Activated CD4-positive, alpha-beta memory T cell treated with anti-CD3 and anti-CD28 coated beads for 36 hours (primary cell): ENCODE measurements around the gene NDST4. TPM values are rescaled to one million over a fixed set of nuclear protein-coding genes. Genes with fewer than 3 reads are reported as not detected.

ENCODE experiments used
- CTCF ChIA-PET: fragments of 350-600 bp; sonication (Branson Sonifier 250); formaldehyde crosslinking; loops from one replicate; lab custom pipeline; 2021; ENCODE audit warnings: antibody characterized with exemption, inconsistent platforms; lab: Charles Lee
- POLR2A ChIA-PET: fragments of 350-600 bp; sonication (Branson Sonifier 250); formaldehyde crosslinking; loops from one replicate; lab custom pipeline; 2021; ENCODE audit warnings: antibody characterized with exemption; lab: Charles Lee
- DNase-seq: peaks from one replicate; pipeline ENCODE4 v3.0.0-alpha.2; 2020
- H3K27ac Mint-ChIP-seq: one replicate; pipeline ENCODE4 v1.8.0; 2021; ENCODE audit warnings: mixed read lengths
- H3K27me3 Mint-ChIP-seq: one replicate; pipeline ENCODE4 v1.8.0; 2021; ENCODE audit warnings: mixed read lengths
- H3K36me3 Mint-ChIP-seq: one replicate; pipeline ENCODE4 v1.8.0; 2021; ENCODE audit warnings: mixed read lengths
- H3K4me1 Mint-ChIP-seq: one replicate; pipeline ENCODE4 v1.8.0; 2021; ENCODE audit warnings: low read depth, mixed read lengths
- H3K4me3 Mint-ChIP-seq: one replicate; pipeline ENCODE4 v1.8.0; 2021; ENCODE audit warnings: mild to moderate bottlenecking, mixed read lengths
- H3K9me3 Mint-ChIP-seq: one replicate; pipeline ENCODE4 v1.8.0; 2021; ENCODE audit warnings: mixed read lengths
- intact Hi-C: fragments of 100-400 bp; cut with micrococcal nuclease; formaldehyde crosslinking; loops from one replicate; pipeline ENCODE4 v1.15.1; 2023
- total RNA-seq, 2 experiments: library from RNA; stranded (reverse); gene quantifications; one replicate each; pipeline ENCODE4 v1.2.3, GENCODE V29; 2021

Gene NDST4
- total RNA-seq, 2 experiments from 2014 or later: not detected

- H3K4me1 Mint-ChIP-seq: no peaks in the 10 kb centered on the region
- H3K36me3 Mint-ChIP-seq: no peaks in the 10 kb centered on the region
- no peak overlapping the region for H3K27ac Mint-ChIP-seq
- CTCF ChIA-PET: interaction anchor here (0.7 kb wide), 1 partner anchor 17 kb away, joined by 3 read pairs; no protein-coding TSS in a partner anchor
- POLR2A ChIA-PET: no interaction called here
- no peaks in the 10 kb centered on the region for H3K9me3 Mint-ChIP-seq
- DNase-seq: no peak
- intact Hi-C loops: no loop called here
- peaks cover 5% of the 10 kb centered on the region for H3K27me3 Mint-ChIP-seq
- no peak overlapping the region for H3K4me3 Mint-ChIP-seq
Measured at GRCh38 chr4:114811564-114812301, 301.7 kb downstream of the NDST4 start.

GRCh38 chr4:114807759-114808404, 305.5 kb downstream of the NDST4 start:
- POLR2A ChIA-PET: no interaction called here
- peaks cover 8% of the 10 kb centered on the region for H3K27me3 Mint-ChIP-seq
- H3K9me3 Mint-ChIP-seq: no peaks in the 10 kb centered on the region
- CTCF ChIA-PET: interaction anchor here (0.7 to 1.7 kb wide), 11 partner anchors 8 to 865 kb away, joined by 3 to 23 read pairs (median 4); no protein-coding TSS in a partner anchor
- no peaks in the 10 kb centered on the region for H3K4me1 Mint-ChIP-seq
- no peaks in the 10 kb centered on the region for H3K36me3 Mint-ChIP-seq
- H3K27ac Mint-ChIP-seq: no peak overlapping the region
- intact Hi-C loops: no loop called here
- peak; percentile 43 for DNase-seq
- H3K4me3 Mint-ChIP-seq: no peak overlapping the region

DNA sequence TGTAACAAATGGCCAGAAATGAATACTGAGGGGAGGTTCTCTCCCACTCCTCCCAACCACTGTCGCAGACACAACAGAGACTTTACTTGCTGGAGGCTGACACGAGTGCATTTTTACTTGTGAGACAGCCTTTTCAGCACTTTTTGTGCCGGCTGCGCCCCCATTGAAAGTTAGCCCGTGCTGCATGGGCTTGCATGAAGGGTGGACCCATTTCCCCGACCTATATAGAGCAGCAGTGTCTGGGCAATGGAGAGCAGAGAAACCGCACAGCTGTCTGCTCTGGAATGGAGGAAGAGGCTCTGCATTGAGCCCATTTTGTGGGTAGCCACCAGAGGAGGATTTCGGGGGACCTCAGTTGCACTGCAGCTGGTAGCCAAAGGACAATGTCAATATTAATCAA, 306.1 kb downstream of the NDST4 start:
- H3K27ac Mint-ChIP-seq: no peak overlapping the region
- peaks cover 8% of the 10 kb centered on the region for H3K27me3 Mint-ChIP-seq
- H3K4me1 Mint-ChIP-seq: no peaks in the 10 kb centered on the region
- H3K36me3 Mint-ChIP-seq: no peaks in the 10 kb centered on the region
- no peak for DNase-seq
- no peaks in the 10 kb centered on the region for H3K9me3 Mint-ChIP-seq
- ChIA-PET POLR2A (no interaction called here), CTCF (interaction anchor here (0.7 to 1.7 kb wide), 8 partner anchors 9 to 865 kb away, joined by 3 to 23 read pairs (median 4); no protein-coding TSS in a partner anchor)
- intact Hi-C loops: no loop called here
- no peak overlapping the region for H3K4me3 Mint-ChIP-seq

GRCh38 chr4:114791976-114792375, 321.4 kb downstream of the NDST4 start:
- Mint-ChIP-seq H3K4me3 (no peak overlapping the region), H3K27me3 (peaks cover 4% of the 10 kb centered on the region), H3K4me1 (no peaks in the 10 kb centered on the region), H3K9me3 (no peaks in the 10 kb centered on the region), H3K27ac (no peak overlapping the region), H3K36me3 (no peaks in the 10 kb centered on the region)
- no peak for DNase-seq
- POLR2A ChIA-PET: no interaction called here
- CTCF ChIA-PET: no interaction called here
- intact Hi-C loops: no loop called here

DNA sequence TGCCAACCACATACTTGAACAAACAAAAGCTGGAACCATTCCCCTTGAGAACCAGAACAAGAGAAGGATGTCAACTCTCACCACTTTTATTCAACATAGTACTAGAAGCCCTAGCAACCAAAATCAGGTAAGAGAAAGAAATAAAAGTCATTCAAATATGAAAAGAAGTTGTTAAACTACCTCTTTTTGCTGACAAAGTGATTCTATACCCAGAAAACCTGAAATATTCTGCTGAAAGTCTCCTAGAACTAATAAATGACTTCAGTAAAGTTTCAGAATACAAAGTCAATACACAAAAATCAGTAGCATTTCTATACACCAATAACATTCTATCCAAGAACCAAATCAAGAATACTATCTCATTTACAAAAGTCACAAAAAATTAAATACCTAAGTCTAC, 327.9 kb downstream of the NDST4 start:
- H3K4me1 Mint-ChIP-seq: no peaks in the 10 kb centered on the region
- no peaks in the 10 kb centered on the region for H3K36me3 Mint-ChIP-seq
- no peak for DNase-seq
- intact Hi-C loops: no loop called here
- CTCF ChIA-PET: no interaction called here
- no peak overlapping the region for H3K4me3 Mint-ChIP-seq
- H3K27me3 Mint-ChIP-seq: peaks cover 5% of the 10 kb centered on the region
- POLR2A ChIA-PET: no interaction called here
- H3K9me3 Mint-ChIP-seq: no peaks in the 10 kb centered on the region
- H3K27ac Mint-ChIP-seq: no peak overlapping the region

DNA sequence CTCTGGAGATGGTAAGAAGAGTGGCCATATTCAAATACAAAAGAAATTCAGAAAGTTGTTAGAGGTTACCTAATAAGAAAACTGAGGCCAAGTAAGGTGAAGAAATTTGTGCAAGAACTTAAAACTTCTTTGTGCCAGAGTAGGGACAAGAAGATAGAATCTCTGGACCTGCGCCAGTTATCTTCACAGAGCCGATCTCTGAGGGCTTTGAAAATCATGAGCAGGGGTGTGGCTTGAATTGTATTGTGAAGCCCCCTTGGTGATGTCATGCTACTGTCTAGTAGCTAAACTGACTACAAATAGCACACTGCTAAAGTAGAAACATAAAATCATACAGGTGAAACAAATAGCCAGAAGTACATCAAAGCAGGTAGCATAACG, 330.2 kb downstream of the NDST4 start:
- Mint-ChIP-seq H3K4me3 (no peak overlapping the region), H3K27ac (no peak overlapping the region), H3K36me3 (no peaks in the 10 kb centered on the region), H3K27me3 (peaks cover 7% of the 10 kb centered on the region), H3K4me1 (no peaks in the 10 kb centered on the region), H3K9me3 (no peaks in the 10 kb centered on the region)
- intact Hi-C loops: no loop called here
- POLR2A ChIA-PET: no interaction called here
- CTCF ChIA-PET: no interaction called here
- no peak for DNase-seq

DNA sequence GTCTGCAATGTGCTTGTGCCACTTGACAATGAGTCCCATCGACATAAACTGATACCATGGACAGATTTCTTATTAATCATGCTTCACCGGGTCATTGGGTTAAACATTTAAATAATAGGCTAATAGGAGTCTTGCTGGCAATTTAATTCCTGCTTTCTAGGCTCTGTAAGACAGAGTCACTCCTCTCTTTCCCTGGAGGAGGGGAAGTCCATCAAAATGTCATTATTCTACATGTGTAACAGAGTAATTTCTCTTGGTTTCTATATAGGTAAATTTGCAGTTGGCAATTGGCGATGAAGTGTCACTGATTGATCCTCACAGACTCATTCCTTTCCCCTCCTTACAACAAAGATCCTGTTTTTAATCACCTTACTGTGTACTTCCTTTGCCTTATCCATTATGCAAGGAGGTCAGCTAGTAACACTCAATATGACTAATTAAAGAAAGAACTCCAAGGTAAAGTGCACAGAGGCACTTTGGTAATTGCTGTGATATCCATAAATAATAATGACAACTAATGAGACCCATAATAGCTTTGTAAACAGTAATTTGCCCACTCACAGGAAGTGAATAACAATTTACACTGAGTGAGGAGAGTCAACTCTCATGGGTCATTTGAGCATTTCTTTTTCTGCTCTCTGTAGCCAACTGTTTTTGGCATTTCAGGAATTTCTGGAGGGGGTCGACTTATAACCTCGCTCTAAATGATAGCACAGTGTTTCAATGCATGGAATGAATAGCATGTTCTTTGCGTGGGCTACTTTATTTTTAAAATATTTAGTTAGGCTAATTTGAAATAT, 330.8 kb downstream of the NDST4 start:
- ChIA-PET POLR2A (no interaction called here), CTCF (no interaction called here)
- DNase-seq: no peak
- intact Hi-C loops: no loop called here
- Mint-ChIP-seq H3K9me3 (no peaks in the 10 kb centered on the region), H3K4me3 (no peak overlapping the region), H3K4me1 (no peaks in the 10 kb centered on the region), H3K27ac (no peak overlapping the region), H3K36me3 (no peaks in the 10 kb centered on the region), H3K27me3 (peaks cover 7% of the 10 kb centered on the region)

GRCh38 chr4:114780205-114780604, 333.2 kb downstream of the NDST4 start:
- Mint-ChIP-seq H3K4me3 (no peak overlapping the region), H3K4me1 (no peaks in the 10 kb centered on the region), H3K36me3 (no peaks in the 10 kb centered on the region), H3K27ac (no peak overlapping the region), H3K9me3 (no peaks in the 10 kb centered on the region), H3K27me3 (peaks cover 7% of the 10 kb centered on the region)
- intact Hi-C loops: no loop called here
- ChIA-PET CTCF (interaction anchor here (0.7 kb wide), 1 partner anchor 1604 kb away, joined by 3 read pairs; no protein-coding TSS in a partner anchor), POLR2A (no interaction called here)
- no peak for DNase-seq
